ENCODE measurements around the gene ZNF397. TPM values are rescaled to one million over a fixed set of nuclear protein-coding genes. Genes with fewer than 3 reads are reported as not detected.

Gene ZNF397
- 9.4 and 10.0 TPM in 2 replicates for total RNA-seq (2016; rRNA removed; fragmentation: Illumina TruSeq; extraction: Trizol)
- 1.5 and 1.8 TPM in 2 replicates for total RNA-seq (2016; cell fraction: cytosol; rRNA removed; fragmentation: Illumina TruSeq; extraction: Trizol; ENCODE audit: low read depth)
- 9.6 and 12.0 TPM in 2 replicates for total RNA-seq (2016; cell fraction: insoluble cytoplasmic fraction; rRNA removed; fragmentation: Illumina TruSeq; extraction: Trizol)
- 4.3 and 4.7 TPM in 2 replicates for total RNA-seq (2016; cell fraction: membrane; rRNA removed; fragmentation: Illumina TruSeq; extraction: Trizol)
- 13.4 and 13.7 TPM in 2 replicates for total RNA-seq (2016; cell fraction: nucleus; rRNA removed; fragmentation: Illumina TruSeq; extraction: Trizol)
- polyA plus RNA-seq (2011; rRNA removed) = 4.7 and 4.9 TPM in 2 replicates
- polyA plus RNA-seq (2011; cell fraction: cytosol; rRNA removed) = 2.0 and 2.9 TPM in 2 replicates
- 6.3 and 10.7 TPM in 2 replicates for polyA plus RNA-seq (2011; cell fraction: nucleus; rRNA removed)
- polyA plus RNA-seq (2012) = 6.4 and 8.3 TPM in 2 replicates
- 0.34 and 0.95 TPM in 2 replicates for polyA plus RNA-seq (2016; cell fraction: cytosol; fragmentation: Illumina TruSeq; extraction: Trizol; ENCODE audit: low read depth)
- polyA plus RNA-seq (2016; cell fraction: insoluble cytoplasmic fraction; fragmentation: Illumina TruSeq; extraction: Trizol; ENCODE audit: low read depth) = 7.1 and 7.7 TPM in 2 replicates
- polyA plus RNA-seq (2016; cell fraction: membrane; fragmentation: Illumina TruSeq; extraction: Trizol; ENCODE audit: low read depth) = 1.7 TPM in 2 replicates
- 20.5 and 24.4 TPM in 2 replicates for polyA plus RNA-seq (2016; cell fraction: nucleus; fragmentation: Illumina TruSeq; extraction: Trizol; ENCODE audit: insufficient read depth, low read depth)
- polyA minus RNA-seq (2011; rRNA and poly(A)+ RNA removed; ENCODE audit: low replicate concordance) = 1.3 and 1.8 TPM in 2 replicates
- polyA minus RNA-seq (2011; cell fraction: cytosol; rRNA and poly(A)+ RNA removed) = 4.0 and 4.6 TPM in 2 replicates
- polyA minus RNA-seq (2011; cell fraction: nucleus; rRNA and poly(A)+ RNA removed) = 14.4 and 20.8 TPM in 2 replicates
- percentile 59 among the genes with signal in this experiment for Bru-seq, nascent RNA
- BruChase-seq, experiment 1, labeled RNA remaining after a 6-hour chase = percentile 63 among the genes with signal in this experiment
- BruChase-seq, experiment 2, labeled RNA remaining after a 2-hour chase = percentile 65 among the genes with signal in this experiment
- long read RNA-seq, experiment 1, partial matches to known transcripts = 0 of 2 reads
- long read RNA-seq, experiment 1, other reads (novel, unspliced or antisense) = 2 of 2 reads
- long read RNA-seq, experiment 2, partial matches to known transcripts = 0 of 3 reads
- long read RNA-seq, experiment 2, other reads (novel, unspliced or antisense) = 2 of 3 reads

GRCh38 chr18:35240664-35241447, at the start of gene ZNF397:
TSS of gene ZNF397 (plus strand) at chr18:35241034. CDS start at chr18:35242471, 1,437 bp downstream.
- no peaks in the 10 kb centered on the region for H3K9me3 ChIP-seq (ENCODE audit: low read length)
- H3K4me1 ChIP-seq (ENCODE audit: insufficient read depth, low read length) = peaks cover 10% of the 10 kb centered on the region
- H2AFZ ChIP-seq (ENCODE audit: low read length) = peak within 1 kb of the TSS; percentile 87
- no peaks in the 10 kb centered on the region for H3K79me2 ChIP-seq (ENCODE audit: insufficient read depth, low read length)
- H3K27me3 ChIP-seq (ENCODE audit: control insufficient read depth in 1 of 2, insufficient read depth in 2 of 2, low read length in 2 of 2) = no peaks in the 10 kb centered on the region; a peak in 1 of 5 replicates
- CTCF ChIA-PET (ENCODE audit: low intra/inter-chr PET ratio, low total read pairs) = no interaction called here
- intact Hi-C loops (cut with micrococcal nuclease; ENCODE audit: unreplicated experiment) (loop anchor here (1.0 to 2.0 kb wide), 2 partner anchors 50 to 104 kb away; partner anchors contain the start of gene ZSCAN30), in situ Hi-C loops (cut with HindIII; ENCODE audit: extremely low pct_ligation_motif_present, low pct_unique_long_range_greater_than_20kb) (no loop called here)
- POLR2A ChIA-PET = interaction anchor here (0.7 to 2.8 kb wide), 12 partner anchors 9 to 121 kb away, joined by 3 to 44 read pairs (median 5); partner anchors contain the start of genes ZNF24 and ZSCAN30
- peak within 1 kb of the TSS; percentile 99 for H3K4me2 ChIP-seq (ENCODE audit: low read depth, low read length)
- WGBS (ENCODE audit: low lambda C conversion rate) = 2% methylated on average over 32 of the region's 60 CpGs
- peak within 1 kb of the TSS; percentile 74 to 89 (median 79) for H3K4me3 ChIP-seq (replicated peaks in 1 of 3; ENCODE audit: insufficient read depth in 1 of 3, low read depth in 2 of 3, low read length in 3 of 3)
- H3K36me3 ChIP-seq (replicated peaks in 1 of 2; ENCODE audit: control insufficient read depth in 1 of 2, insufficient read depth in 2 of 2, low read length in 2 of 2) = peaks cover 0 to 19% of the 10 kb centered on the region in 2 experiments; a peak in 3 of 5 replicates
- peak within 1 kb of the TSS; percentile 88 for H3K27ac ChIP-seq (ENCODE audit: extremely low read length, insufficient read depth, low read length)
- peak; percentile 85 for FAIRE-seq
- peak; percentile 99 for ATAC-seq
- BruUV-seq (replicated peaks) = no TSS peak
- DNase-seq (ENCODE audit: low spot score) = peak; percentile 94
- H3K9ac ChIP-seq (ENCODE audit: insufficient read depth, low read depth, low read length) = peak within 1 kb of the TSS; percentile 77
- H4K20me1 ChIP-seq (ENCODE audit: insufficient read depth, low read length) = no peaks in the 10 kb centered on the region
- peak; percentile 83 for TF ChIP-seq U2AF1 (optimal IDR thresholded peaks at IDR 0.05; ENCODE audit: low read depth, low read length)
- TF ChIP-seq ZNF576 (CRISPR knock-in tag; IDR thresholded peaks at IDR 0.05) = no peak
- 0 out of 2 replicates have a peak, but pooled peaks have one; percentile 10 for TF ChIP-seq THAP8 (CRISPR knock-in tag; IDR thresholded peaks at IDR 0.05; ENCODE audit: borderline replicate concordance)
- TF ChIP-seq DR1 (CRISPR knock-in tag; IDR thresholded peaks at IDR 0.05) = peak; percentile 80
- no peak for TF ChIP-seq MTA3 (CRISPR knock-in tag; IDR thresholded peaks at IDR 0.05)
- TF ChIP-seq HCFC1 (IDR thresholded peaks at IDR 0.05; ENCODE audit: low read depth, low read length) = 0 out of 2 replicates have a peak, but pooled peaks have one; percentile 9
- TF ChIP-seq ZNF772 (CRISPR knock-in tag; IDR thresholded peaks at IDR 0.05) = peak; percentile 75
- TF ChIP-seq HDAC6 (IDR thresholded peaks at IDR 0.05; ENCODE audit: low read depth, low read length) = no peak
- no peak for TF ChIP-seq ZNF83 (CRISPR knock-in tag; IDR thresholded peaks at IDR 0.05; ENCODE audit: borderline replicate concordance)
- TF ChIP-seq ARID3A (IDR thresholded peaks at IDR 0.05; ENCODE audit: low read depth, low read length) = no peak
- TF ChIP-seq TFDP2 (CRISPR knock-in tag; IDR thresholded peaks at IDR 0.05) = peak; percentile 87

Data from HepG2 (cell line).